Skeletal muscle satellite cell (primary cell): ENCODE measurements around the gene ZIM2.

Experiments used
- H3K27me3 ChIP-seq: 2 replicates; pipeline ENCODE4 v1.7.0; 2013; ENCODE audit warnings: low read length; ENCODE audit not compliant: control insufficient read depth, insufficient read depth
- H3K36me3 ChIP-seq: 2 replicates; pipeline ENCODE4 v1.7.0; 2013; ENCODE audit warnings: mild to moderate bottlenecking, control low read depth, low read length; ENCODE audit not compliant: insufficient read depth
- H3K4me1 ChIP-seq: 2 replicates; pipeline ENCODE4 v1.7.0; 2013; ENCODE audit warnings: low read length; ENCODE audit not compliant: control insufficient read depth, insufficient read depth
- H3K4me2 ChIP-seq: 2 replicates; pipeline ENCODE4 v1.7.0; 2013; ENCODE audit warnings: mild to moderate bottlenecking, low read length
- H3K4me3 ChIP-seq: 2 replicates; pipeline ENCODE4 v1.7.0; 2013; ENCODE audit warnings: low read length
- H3K9ac ChIP-seq: 2 replicates; pipeline ENCODE4 v1.7.0; 2013; ENCODE audit warnings: mild to moderate bottlenecking, low read depth, low read length, moderate library complexity
- H3K9me3 ChIP-seq: replicated peaks from 2 replicates; pipeline ENCODE4 v1.7.0; 2013; ENCODE audit warnings: mild to moderate bottlenecking, control low read depth, low read length

ZIM2 gene

DNA sequence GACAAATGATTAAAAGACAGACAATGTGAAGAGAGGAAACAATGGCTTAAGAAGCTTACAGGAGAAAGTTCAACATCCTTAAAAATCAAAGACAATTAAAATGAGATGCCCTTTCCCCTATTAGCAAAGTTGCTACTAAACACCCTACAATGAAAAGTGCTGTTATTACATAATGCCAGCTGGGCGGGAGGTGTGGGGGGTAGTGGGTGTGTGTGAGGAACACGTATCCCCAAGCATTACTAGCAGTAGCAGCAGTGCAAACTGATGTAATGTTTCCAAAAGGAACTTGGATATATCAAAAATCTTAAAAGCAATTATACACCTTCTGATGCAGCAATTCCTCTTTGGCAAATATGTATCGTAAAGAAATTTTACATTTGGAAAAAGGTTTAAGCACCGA is 70.9 kb downstream of the ZIM2 start:
- H3K9me3 ChIP-seq, result peaks cover 13% of the 10 kb centered on the region
- H3K9ac ChIP-seq, result no peak overlapping the region
- no peaks in the 10 kb centered on the region for H3K4me1 ChIP-seq
- H3K4me3 ChIP-seq, result no peak overlapping the region
- no peak overlapping the region for H3K4me2 ChIP-seq
- no peaks in the 10 kb centered on the region for H3K36me3 ChIP-seq
- H3K27me3 ChIP-seq, result no peaks in the 10 kb centered on the region

DNA sequence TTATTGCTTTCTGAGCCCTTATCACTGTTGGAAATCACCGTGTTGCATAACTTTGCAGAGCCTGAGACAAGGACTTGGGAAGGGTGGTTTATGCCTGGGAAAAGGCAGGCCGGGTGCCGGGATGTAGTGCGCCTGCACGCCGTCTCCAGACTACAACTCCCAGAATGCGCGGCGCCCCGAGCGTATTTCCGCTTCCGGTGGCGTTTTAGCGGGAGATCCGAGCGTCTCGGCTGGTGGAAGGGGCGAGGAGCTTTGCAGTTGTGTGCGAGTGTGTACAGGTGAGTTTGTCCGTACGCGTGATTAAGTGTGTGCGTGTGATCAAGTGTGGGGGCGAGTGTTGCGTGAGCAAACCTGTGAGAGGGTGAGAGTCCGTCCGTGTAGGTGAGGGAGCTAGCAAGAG is 75.4 kb downstream of the ZIM2 start:
- no peaks in the 10 kb centered on the region for H3K36me3 ChIP-seq
- no peaks in the 10 kb centered on the region for H3K27me3 ChIP-seq
- H3K9me3 ChIP-seq, result peaks cover 25% of the 10 kb centered on the region
- H3K9ac ChIP-seq, result no peak overlapping the region
- H3K4me1 ChIP-seq, result no peaks in the 10 kb centered on the region
- H3K4me3 ChIP-seq, result peak overlapping the region; percentile 20
- peak overlapping the region; percentile 44 for H3K4me2 ChIP-seq

DNA sequence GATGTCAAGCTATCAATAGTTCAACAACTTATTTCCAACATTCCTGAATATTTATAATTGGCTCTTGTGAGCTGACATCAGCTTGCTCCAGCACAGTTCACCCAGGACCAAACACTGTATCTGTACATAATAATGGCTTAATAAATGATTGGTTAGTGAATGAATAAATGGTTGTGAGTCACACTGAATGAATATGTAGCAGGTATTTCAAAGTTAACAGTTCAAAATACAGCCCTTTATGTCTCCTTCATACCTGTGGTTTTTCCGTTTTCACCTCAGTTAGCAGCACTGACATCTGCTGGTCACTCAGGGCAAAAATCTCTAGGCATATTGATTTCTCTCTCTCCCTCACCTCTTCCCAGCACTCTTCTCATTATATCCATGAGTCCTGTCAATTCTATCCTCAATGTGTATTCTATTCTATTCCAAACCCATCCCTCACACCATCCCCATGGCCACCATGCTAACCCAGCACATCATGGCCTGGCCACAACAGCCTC is 76.3 kb downstream of the ZIM2 start:
- Histone ChIP-seq H3K27me3 (no peaks in the 10 kb centered on the region), H3K9me3 (peaks cover 26% of the 10 kb centered on the region), H3K4me2 (no peak overlapping the region), H3K4me3 (no peak overlapping the region), H3K9ac (no peak overlapping the region), H3K36me3 (no peaks in the 10 kb centered on the region), H3K4me1 (no peaks in the 10 kb centered on the region)

DNA sequence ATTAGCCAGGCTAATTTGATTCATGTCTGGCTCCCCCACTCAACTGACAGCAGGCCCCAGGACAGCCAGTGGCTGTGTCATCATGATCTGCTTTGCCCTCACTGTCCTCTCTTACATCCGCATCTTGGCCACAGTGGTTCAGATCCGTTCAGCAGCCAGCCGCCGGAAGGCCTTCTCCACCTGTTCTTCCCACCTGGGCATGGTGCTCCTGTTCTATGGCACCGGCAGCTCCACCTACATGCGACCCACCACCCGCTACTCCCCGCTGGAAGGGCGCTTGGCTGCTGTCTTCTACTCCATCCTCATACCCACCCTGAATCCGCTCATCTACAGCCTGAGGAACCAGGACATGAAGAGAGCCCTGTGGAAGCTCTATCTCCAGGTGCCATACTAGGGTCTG is 79.7 kb downstream of the ZIM2 start:
- H3K4me2 ChIP-seq, result no peak overlapping the region
- no peaks in the 10 kb centered on the region for H3K4me1 ChIP-seq
- H3K9ac ChIP-seq, result no peak overlapping the region
- H3K36me3 ChIP-seq, result no peaks in the 10 kb centered on the region
- no peaks in the 10 kb centered on the region for H3K27me3 ChIP-seq
- no peak overlapping the region for H3K4me3 ChIP-seq
- peaks cover 20% of the 10 kb centered on the region for H3K9me3 ChIP-seq

DNA sequence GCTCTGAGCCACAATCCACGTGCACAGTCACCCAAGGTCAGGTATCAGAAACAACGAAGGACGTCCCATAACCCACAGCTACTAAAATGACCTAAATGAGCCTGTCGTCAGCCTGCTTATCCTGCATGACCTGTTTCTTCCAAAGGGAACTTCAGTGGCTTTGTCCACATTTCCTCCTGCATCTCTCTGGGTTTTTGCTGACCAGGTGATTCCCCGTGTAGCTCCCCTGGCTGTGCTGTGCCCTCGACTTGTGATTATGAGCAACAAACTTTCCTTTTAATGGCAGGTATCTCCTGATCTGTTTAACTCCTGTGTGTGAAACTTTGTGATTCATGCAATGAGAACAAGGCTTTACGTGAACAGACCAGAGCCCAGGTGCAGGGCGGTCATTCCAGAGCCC is 81.0 kb downstream of the ZIM2 start:
- no peaks in the 10 kb centered on the region for H3K27me3 ChIP-seq
- no peak overlapping the region for H3K4me3 ChIP-seq
- H3K4me2 ChIP-seq, result no peak overlapping the region
- no peaks in the 10 kb centered on the region for H3K36me3 ChIP-seq
- no peaks in the 10 kb centered on the region for H3K4me1 ChIP-seq
- peaks cover 14% of the 10 kb centered on the region for H3K9me3 ChIP-seq
- H3K9ac ChIP-seq, result no peak overlapping the region

DNA sequence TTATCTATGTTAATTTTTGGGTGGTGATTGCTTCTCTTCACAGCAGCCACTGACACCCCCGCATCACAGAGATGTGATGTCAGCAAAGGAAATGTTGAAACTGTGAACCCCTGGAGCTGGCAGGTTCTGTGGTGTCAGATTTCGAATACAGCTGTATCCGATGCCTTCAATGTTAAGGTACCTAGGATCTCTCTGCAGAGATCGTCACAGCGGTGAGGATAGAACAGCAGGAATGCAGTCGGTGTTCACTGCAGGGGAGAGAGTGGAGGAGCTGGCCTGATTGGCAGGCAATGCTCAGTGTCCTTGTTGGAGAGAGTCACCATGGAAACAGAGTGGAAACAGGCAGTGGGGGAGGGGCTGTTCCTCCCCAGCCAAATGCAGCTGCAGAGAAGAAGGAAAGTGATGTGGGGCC is 89.4 kb downstream of the ZIM2 start:
- H3K36me3 ChIP-seq, result no peaks in the 10 kb centered on the region
- H3K4me3 ChIP-seq, result no peak overlapping the region
- H3K9me3 ChIP-seq, result peaks cover 17% of the 10 kb centered on the region
- no peak overlapping the region for H3K4me2 ChIP-seq
- H3K27me3 ChIP-seq, result no peaks in the 10 kb centered on the region
- H3K4me1 ChIP-seq, result no peaks in the 10 kb centered on the region
- no peak overlapping the region for H3K9ac ChIP-seq

DNA sequence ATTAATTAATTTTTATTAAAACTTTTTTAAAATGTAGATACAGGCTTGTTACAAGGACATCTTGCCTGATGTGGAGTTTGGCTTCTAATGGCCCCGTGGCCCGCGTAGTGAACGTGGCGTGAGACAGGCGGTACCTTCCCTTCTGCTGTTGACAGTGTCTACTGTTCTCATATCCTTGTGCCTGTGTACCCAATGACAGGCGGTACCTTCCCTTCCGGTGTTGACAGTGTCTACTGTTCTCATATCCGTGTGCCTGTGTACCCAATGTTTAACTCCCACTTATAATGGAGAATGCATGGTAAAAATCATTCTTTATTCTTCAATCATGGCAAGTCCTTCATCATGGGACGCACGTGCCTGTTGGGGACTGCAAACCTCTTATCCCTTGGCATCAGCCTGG is 89.9 kb downstream of the ZIM2 start:
- Histone ChIP-seq H3K36me3 (no peaks in the 10 kb centered on the region), H3K9ac (no peak overlapping the region), H3K4me2 (no peak overlapping the region), H3K27me3 (no peaks in the 10 kb centered on the region), H3K4me1 (no peaks in the 10 kb centered on the region), H3K4me3 (no peak overlapping the region), H3K9me3 (peaks cover 17% of the 10 kb centered on the region)

DNA sequence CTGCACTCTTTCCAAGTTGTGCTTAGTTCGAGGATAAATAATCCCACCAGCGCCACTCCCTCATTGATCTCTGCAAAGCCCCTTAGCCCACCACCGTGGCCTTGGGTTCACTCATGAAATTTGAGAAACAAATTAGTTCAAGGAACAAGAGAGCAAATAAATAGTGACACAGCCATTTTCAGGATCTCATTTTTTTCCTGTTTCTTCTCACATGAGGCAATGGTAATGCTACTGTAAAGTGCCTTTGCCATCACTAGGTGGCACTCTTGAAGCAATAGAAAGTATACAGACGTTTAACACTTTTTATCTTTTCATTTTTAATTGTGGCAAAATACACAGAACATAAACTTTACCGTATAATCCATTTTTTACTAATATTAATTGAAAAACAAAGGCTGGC is 92.1 kb downstream of the ZIM2 start:
- Histone ChIP-seq H3K36me3 (no peaks in the 10 kb centered on the region), H3K4me1 (no peaks in the 10 kb centered on the region), H3K4me2 (no peak overlapping the region), H3K9me3 (peaks cover 17% of the 10 kb centered on the region), H3K4me3 (no peak overlapping the region), H3K27me3 (no peaks in the 10 kb centered on the region), H3K9ac (no peak overlapping the region)

DNA sequence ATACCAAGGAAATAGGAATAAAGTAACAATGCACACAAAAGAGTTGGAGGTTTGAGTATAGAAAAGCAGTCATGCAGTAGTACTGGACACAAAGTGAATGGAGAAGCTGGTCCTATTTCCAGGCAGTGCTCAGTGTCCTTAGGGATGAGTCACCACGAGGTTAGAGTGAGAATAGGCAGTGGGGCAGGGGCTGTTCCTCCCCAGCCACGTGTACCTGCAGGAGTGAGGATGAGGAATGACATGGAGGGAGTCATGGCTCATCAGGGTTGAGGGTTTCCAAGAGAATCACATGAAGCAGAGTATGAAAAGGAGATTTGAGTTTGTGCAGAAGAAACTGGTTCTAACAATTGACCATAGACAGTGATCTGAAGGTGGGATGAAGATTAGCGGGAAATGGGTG is 94.2 kb downstream of the ZIM2 start:
- Histone ChIP-seq H3K36me3 (no peaks in the 10 kb centered on the region), H3K9ac (no peak overlapping the region), H3K4me1 (no peaks in the 10 kb centered on the region), H3K4me3 (no peak overlapping the region), H3K4me2 (no peak overlapping the region), H3K27me3 (no peaks in the 10 kb centered on the region), H3K9me3 (peaks cover 23% of the 10 kb centered on the region)

DNA sequence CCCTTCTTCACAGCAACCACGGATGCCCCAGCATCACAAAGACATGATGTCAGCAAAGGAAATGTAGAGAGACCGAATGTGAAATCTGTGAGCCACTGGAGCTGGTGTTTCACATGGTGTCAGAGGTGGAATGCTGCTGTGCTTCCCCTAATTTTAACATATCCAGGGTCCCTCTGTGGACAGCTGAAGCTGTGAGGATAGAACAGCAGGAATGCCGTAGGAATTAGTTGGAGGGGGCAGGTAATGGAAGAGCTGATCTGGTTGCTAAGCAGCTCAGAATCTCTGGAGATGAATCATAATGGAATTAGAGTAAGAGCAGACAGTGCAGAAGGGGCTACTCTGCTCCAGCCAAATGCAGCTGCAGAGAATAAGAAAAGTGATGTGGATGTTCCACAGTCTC is 100.0 kb downstream of the ZIM2 start:
- peaks cover 5% of the 10 kb centered on the region for H3K9me3 ChIP-seq
- H3K4me3 ChIP-seq, result no peak overlapping the region
- H3K36me3 ChIP-seq, result no peaks in the 10 kb centered on the region
- no peaks in the 10 kb centered on the region for H3K27me3 ChIP-seq
- H3K9ac ChIP-seq, result no peak overlapping the region
- no peak overlapping the region for H3K4me2 ChIP-seq
- no peaks in the 10 kb centered on the region for H3K4me1 ChIP-seq

DNA sequence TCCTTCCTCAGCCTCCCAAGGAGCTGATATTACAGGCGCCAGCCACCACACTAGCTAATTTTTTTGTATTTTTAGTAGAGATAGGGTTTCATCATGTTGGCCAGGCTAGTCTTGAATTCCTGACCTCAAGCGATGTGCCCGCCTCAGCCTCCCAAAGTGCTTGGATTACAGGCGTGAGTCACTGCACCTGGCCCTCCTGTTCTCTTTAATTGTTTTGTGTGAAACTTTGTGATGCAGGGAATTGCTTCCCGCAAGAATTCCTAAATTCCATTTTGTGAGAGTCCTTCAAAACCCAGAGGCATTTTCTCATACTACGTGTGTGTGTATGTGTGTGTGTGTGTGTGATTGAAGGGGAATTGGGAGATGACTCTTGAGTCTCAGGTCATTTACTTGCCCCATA is 104.0 kb downstream of the ZIM2 start:
- Histone ChIP-seq H3K4me3 (no peak overlapping the region), H3K36me3 (no peaks in the 10 kb centered on the region), H3K4me1 (no peaks in the 10 kb centered on the region), H3K4me2 (no peak overlapping the region), H3K27me3 (no peaks in the 10 kb centered on the region), H3K9me3 (no peaks in the 10 kb centered on the region), H3K9ac (no peak overlapping the region)

DNA sequence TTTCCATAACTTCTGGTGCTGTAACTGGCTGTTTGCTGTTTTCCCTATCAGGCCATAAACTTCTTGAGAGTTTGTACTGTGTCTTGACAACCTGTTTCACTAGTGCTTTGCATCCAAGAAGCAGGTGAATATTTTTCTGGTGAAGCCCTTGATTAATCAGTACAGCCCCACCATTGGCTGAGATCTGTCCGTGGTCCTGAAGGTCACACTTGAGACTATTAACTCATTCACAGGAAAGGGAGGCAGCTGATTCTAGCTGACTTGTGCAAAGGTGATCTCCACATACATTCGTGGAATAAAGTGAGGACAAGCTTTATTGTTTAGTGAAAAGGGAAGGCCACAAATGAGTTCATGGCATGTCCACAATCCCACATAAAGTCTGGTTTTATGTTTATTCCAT is 107.5 kb downstream of the ZIM2 start:
- Histone ChIP-seq H3K9me3 (no peaks in the 10 kb centered on the region), H3K4me3 (no peak overlapping the region), H3K27me3 (no peaks in the 10 kb centered on the region), H3K4me1 (no peaks in the 10 kb centered on the region), H3K36me3 (no peaks in the 10 kb centered on the region), H3K9ac (no peak overlapping the region), H3K4me2 (no peak overlapping the region)
